ENCODE data around the gene BRD8.

- TF ChIP-seq POLR2A (IDR thresholded peaks at IDR 0.05), result no peak
- TF ChIP-seq CTCF (IDR thresholded peaks at IDR 0.05), result no peak
Measured at GRCh38 chr5:138224712-138225111, 46.3 kb upstream of the BRD8 start.

Data from upper lobe of left lung (tissue), 4 donors.